K562 (cell line): Measurements from ENCODE around the gene NEUROD2. TPM values are rescaled to one million over a fixed set of nuclear protein-coding genes. Genes with fewer than 3 reads are reported as not detected.

ENCODE experiments used
- DEAF1 ChIP-seq: fragments of 450-650 bp; formaldehyde crosslinking; IDR thresholded peaks from 2 replicates; pipeline ENCODE4 v1.4.0; 2020; ENCODE audit warnings: mild to moderate bottlenecking, moderate library complexity
- ESRRA ChIP-seq: fragments of 450-650 bp; IDR thresholded peaks from 2 replicates; pipeline ENCODE4 v1.6.1; 2014; ENCODE audit warnings: low read depth, mild to moderate bottlenecking, moderate library complexity, borderline replicate concordance
- FOXM1 ChIP-seq, 2 experiments: fragments of 450-650 bp in 1 of 2; sonication (generic) in 1 of 2; formaldehyde crosslinking in 1 of 2; IDR thresholded peaks; 2 replicates each; pipeline versions ENCODE4 v1.6.1 to v1.9.0; 2017 to 2022; ENCODE audit warnings: low read depth in 2 of 2, mild to moderate bottlenecking in 2 of 2, missing genetic modification reagents in 1 of 2, moderate library complexity in 1 of 2
- HNRNPL ChIP-seq: fragments of 200-400 bp; formaldehyde crosslinking; IDR thresholded peaks from 2 replicates; pipeline ENCODE4 v1.6.1; 2017; ENCODE audit warnings: low read depth, mild to moderate bottlenecking, low read length
- IRF1 ChIP-seq: sonication (generic); formaldehyde crosslinking; IDR thresholded peaks from 2 replicates; pipeline ENCODE4 v1.8.0; 2022; ENCODE audit warnings: missing genetic modification reagents, mild to moderate bottlenecking, borderline replicate concordance
- KHSRP ChIP-seq: fragments of 450-650 bp; IDR thresholded peaks from 2 replicates; pipeline ENCODE4 v1.6.1; 2017
- KLF1 ChIP-seq: fragments of 450-650 bp; IDR thresholded peaks from 2 replicates; pipeline ENCODE4 v1.6.1; 2016; ENCODE audit warnings: missing genetic modification characterization, missing compliant biosample characterization
- KLF10 ChIP-seq: fragments of 250-450 bp; sonication (Bioruptor Pico); IDR thresholded peaks from 2 replicates; pipeline ENCODE4 v1.6.1; 2021; ENCODE audit warnings: matching md5 sums
- POLR2AphosphoS5 ChIP-seq: IDR thresholded peaks from 2 replicates; pipeline ENCODE4 v1.6.1; 2011; ENCODE audit warnings: mild to moderate bottlenecking, low read depth, low read length, moderate library complexity; ENCODE audit not compliant: control insufficient read depth, insufficient read depth
- PRDM10 ChIP-seq: fragments of 450-650 bp; IDR thresholded peaks from 2 replicates; pipeline ENCODE4 v1.6.1; 2018; ENCODE audit not compliant: partially characterized antibody
- PYGO2 ChIP-seq: fragments of 450-650 bp; IDR thresholded peaks from 2 replicates; pipeline ENCODE4 v1.6.1; 2016; ENCODE audit warnings: mild to moderate bottlenecking, missing genetic modification characterization, moderate library complexity, missing compliant biosample characterization
- RBM15 ChIP-seq: fragments of 200-400 bp; formaldehyde crosslinking; IDR thresholded peaks from 2 replicates; pipeline ENCODE4 v1.6.1; 2018; ENCODE audit warnings: mild to moderate bottlenecking, low read length, moderate library complexity; ENCODE audit not compliant: insufficient read depth
- SOX6 ChIP-seq: fragments of 450-650 bp; IDR thresholded peaks from 2 replicates; pipeline ENCODE4 v1.6.1; 2014; ENCODE audit warnings: mild to moderate bottlenecking
- THAP12 ChIP-seq: fragments of 250-450 bp; sonication (Bioruptor Pico); IDR thresholded peaks from 2 replicates; pipeline ENCODE4 v1.9.0; 2021; ENCODE audit warnings: mild to moderate bottlenecking, inconsistent platforms
- U2AF2 ChIP-seq: fragments of 200-400 bp; formaldehyde crosslinking; optimal IDR thresholded peaks from 2 replicates; pipeline ENCODE3; 2017; ENCODE audit warnings: low read depth, mild to moderate bottlenecking, low read length
- ZFPM2 ChIP-seq: fragments of 250-450 bp; sonication (Bioruptor Pico); IDR thresholded peaks from 2 replicates; pipeline ENCODE4 v1.5.1; 2022; ENCODE audit warnings: mild to moderate bottlenecking
- ZNF384 ChIP-seq: IDR thresholded peaks from 2 replicates; pipeline ENCODE4 v1.6.1; 2012; ENCODE audit warnings: low read depth, low read length, improper control_type of control experiment
- ZNF740 ChIP-seq, 3 experiments: fragments of 200-800 bp in 1 of 3; sonication (Bioruptor generic) in 1 of 3; sonication (generic) in 1 of 3; formaldehyde crosslinking in 1 of 3; IDR thresholded peaks; 2 replicates each; pipeline versions ENCODE4 v1.6.1 to v1.8.0; 2016 to 2022; ENCODE audit warnings: mild to moderate bottlenecking in 2 of 3, missing compliant biosample characterization in 2 of 3, missing genetic modification characterization in 2 of 3, missing genetic modification reagents in 1 of 3
- polyA plus RNA-seq, 8 experiments: library from polyadenylated mRNA; depleted of rRNA in 4 of 8; stranded (reverse) in 5 of 8; unstranded in 3 of 8; fragments of >200 nt; fragmentation: Nextera tagmentation in 2 of 8; fragmentation: Illumina TruSeq in 1 of 8; extraction: Ambion mirVana in 2 of 8; extraction: Trizol in 1 of 8; gene quantifications; 2 replicates each; pipeline versions ENCODE4 v1.2.1 to v1.2.3, GENCODE V29; 2011 to 2014; ENCODE audit warnings: inconsistent platforms in 1 of 8, missing spikeins in 1 of 8
- total RNA-seq, 7 experiments: library from RNA; depleted of rRNA in 6 of 7; stranded (reverse); fragments of >200 nt in 6 of 7; fragmentation: Illumina TruSeq in 2 of 7; extraction: Trizol in 2 of 7; gene quantifications; 2 replicates each; pipeline versions ENCODE4 v1.2.1 to v1.2.3, GENCODE V29; 2011 to 2021; ENCODE audit warnings: low replicate concordance in 1 of 7

The NEUROD2 gene
- total and polyA plus RNA-seq, 9 of the 15 experiments (the other 6 are each of a cell fraction or from before 2014, with no cell fraction given): not detected

GRCh38 chr17:39650121-39650579 lies 42.4 kb upstream of the NEUROD2 start (continued):
- TF ChIP-seq PRDM10: peak; percentile 57
- TF ChIP-seq ZNF384: no peak; the same call in 1 of the 2 replicates
- peak; percentile 82; the same call in 1 of the 2 replicates for TF ChIP-seq ESRRA
- no peak for TF ChIP-seq THAP12
- TF ChIP-seq RBM15: no peak
- TF ChIP-seq KLF1 (tag): peak; percentile 64; the same call in 1 of the 2 replicates
- TF ChIP-seq KLF10 (CRISPR knock-in tag): no peak
- peak; percentile 76 for TF ChIP-seq SOX6
- TF ChIP-seq IRF1 (CRISPR knock-in tag): no peak
- no peak for TF ChIP-seq HNRNPL
- TF ChIP-seq FOXM1 (IDR thresholded peaks at IDR 0.05; ENCODE audit: low read depth): no peak
- no peak for TF ChIP-seq FOXM1 (CRISPR knock-in tag; IDR thresholded peaks at IDR 0.05; ENCODE audit: low read depth)
- TF ChIP-seq U2AF2: no peak
- no peak for TF ChIP-seq KHSRP
- TF ChIP-seq DEAF1 (CRISPR knock-in tag): no peak
- no peak for TF ChIP-seq ZFPM2 (CRISPR knock-in tag)
- TF ChIP-seq PYGO2: no peak
- peak; percentile 53; the same call in 1 of the 2 replicates for TF ChIP-seq POLR2AphosphoS5
- TF ChIP-seq ZNF740 (CRISPR knock-in tag; IDR thresholded peaks at IDR 0.05): no peak
- no peak for TF ChIP-seq ZNF740 (tag; IDR thresholded peaks at IDR 0.05)
